ENCODE data around the gene DYNC1H1.

GRCh38 chr14:101965770-101966722 is 1.7 kb downstream of the DYNC1H1 start:
- TF ChIP-seq EZH2 (IDR thresholded peaks at IDR 0.05; ENCODE audit: low read length) (no peak), CTCF (optimal IDR thresholded peaks at IDR 0.05 in 1 of 3, IDR thresholded peaks at IDR 0.05 in 1 of 3, conservative IDR thresholded peaks at IDR 0.05 in 1 of 3; ENCODE audit: extremely low read depth in 1 of 3, insufficient read depth in 2 of 3, low read length in 3 of 3) (no peak)
